ENCODE results near the gene EIF2B2.

EIF2B2 gene

GRCh38 chr14:74973905-74974363 lies 28.8 kb upstream of the EIF2B2 start:
- Histone ChIP-seq H3K4me3 (ENCODE audit: low read length, poor library complexity, severe bottlenecking) (no peak overlapping the region), H3K79me2 (ENCODE audit: insufficient read depth, low read length) (no peaks in the 10 kb centered on the region), H3K9ac (ENCODE audit: low read depth, low read length, poor library complexity, severe bottlenecking) (peak overlapping the region; percentile 56)

GRCh38 chr14:74974364-74975058 lies 28.2 kb upstream of the EIF2B2 start:
- no peak for TF ChIP-seq EZH2phosphoT487 (IDR thresholded peaks at IDR 0.05; ENCODE audit: borderline replicate concordance)
- TF ChIP-seq, protein P1, sequence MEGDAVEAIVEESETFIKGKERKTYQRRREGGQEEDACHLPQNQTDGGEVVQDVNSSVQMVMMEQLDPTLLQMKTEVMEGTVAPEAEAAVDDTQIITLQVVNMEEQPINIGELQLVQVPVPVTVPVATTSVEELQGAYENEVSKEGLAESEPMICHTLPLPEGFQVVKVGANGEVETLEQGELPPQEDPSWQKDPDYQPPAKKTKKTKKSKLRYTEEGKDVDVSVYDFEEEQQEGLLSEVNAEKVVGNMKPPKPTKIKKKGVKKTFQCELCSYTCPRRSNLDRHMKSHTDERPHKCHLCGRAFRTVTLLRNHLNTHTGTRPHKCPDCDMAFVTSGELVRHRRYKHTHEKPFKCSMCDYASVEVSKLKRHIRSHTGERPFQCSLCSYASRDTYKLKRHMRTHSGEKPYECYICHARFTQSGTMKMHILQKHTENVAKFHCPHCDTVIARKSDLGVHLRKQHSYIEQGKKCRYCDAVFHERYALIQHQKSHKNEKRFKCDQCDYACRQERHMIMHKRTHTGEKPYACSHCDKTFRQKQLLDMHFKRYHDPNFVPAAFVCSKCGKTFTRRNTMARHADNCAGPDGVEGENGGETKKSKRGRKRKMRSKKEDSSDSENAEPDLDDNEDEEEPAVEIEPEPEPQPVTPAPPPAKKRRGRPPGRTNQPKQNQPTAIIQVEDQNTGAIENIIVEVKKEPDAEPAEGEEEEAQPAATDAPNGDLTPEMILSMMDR (conservative IDR thresholded peaks at IDR 0.05; ENCODE audit: low read length) = no peak
- H2AFZ ChIP-seq (ENCODE audit: low read length) = no peak overlapping the region
- H3K9me2 ChIP-seq (replicated peaks; ENCODE audit: low read depth, low read length) = no peaks in the 10 kb centered on the region
- no peak overlapping the region for H3K4me2 ChIP-seq (ENCODE audit: low read depth, low read length, poor library complexity, severe bottlenecking)
- H3F3A ChIP-seq (ENCODE audit: low read depth) = no peaks in the 10 kb centered on the region
- no peaks in the 10 kb centered on the region for H4K20me1 ChIP-seq (ENCODE audit: insufficient read depth, low read length, poor library complexity, severe bottlenecking)
- no peaks in the 10 kb centered on the region for H3K9me3 ChIP-seq (ENCODE audit: insufficient read depth, low read depth, low read length)
- H3K4me3 ChIP-seq (ENCODE audit: low read length, poor library complexity, severe bottlenecking) = no peak overlapping the region
- peaks cover 15% of the 10 kb centered on the region for H3K4me1 ChIP-seq (ENCODE audit: insufficient read depth, low read length, poor library complexity, severe bottlenecking)
- H3K9ac ChIP-seq (ENCODE audit: low read depth, low read length, poor library complexity, severe bottlenecking) = no peak overlapping the region
- H3K36me3 ChIP-seq (ENCODE audit: insufficient read depth, low read length) = no peaks in the 10 kb centered on the region
- no peaks in the 10 kb centered on the region for H3K79me2 ChIP-seq (ENCODE audit: insufficient read depth, low read length)
- H3K27me3 ChIP-seq (ENCODE audit: insufficient read depth, low read length, poor library complexity, severe bottlenecking) = no peaks in the 10 kb centered on the region

More at GRCh38 chr14:74973905-74974363, 28.8 kb upstream of the EIF2B2 start:
- Histone ChIP-seq H4K20me1 (ENCODE audit: insufficient read depth, low read length, poor library complexity, severe bottlenecking) (no peaks in the 10 kb centered on the region), H3K9me2 (replicated peaks; ENCODE audit: low read depth, low read length) (no peaks in the 10 kb centered on the region), H3K9me3 (ENCODE audit: insufficient read depth, low read depth, low read length) (no peaks in the 10 kb centered on the region), H3K4me1 (ENCODE audit: insufficient read depth, low read length, poor library complexity, severe bottlenecking) (peaks cover 15% of the 10 kb centered on the region), H3K4me2 (ENCODE audit: low read depth, low read length, poor library complexity, severe bottlenecking) (no peak overlapping the region), H3F3A (ENCODE audit: low read depth) (no peaks in the 10 kb centered on the region), H3K27me3 (ENCODE audit: insufficient read depth, low read length, poor library complexity, severe bottlenecking) (no peaks in the 10 kb centered on the region), H2AFZ (ENCODE audit: low read length) (peak overlapping the region; percentile 58), H3K36me3 (ENCODE audit: insufficient read depth, low read length) (no peaks in the 10 kb centered on the region)
- TF ChIP-seq, protein P1 (conservative IDR thresholded peaks at IDR 0.05; ENCODE audit: low read length) = no peak
- TF ChIP-seq EZH2phosphoT487 (IDR thresholded peaks at IDR 0.05; ENCODE audit: borderline replicate concordance) = no peak

DNA sequence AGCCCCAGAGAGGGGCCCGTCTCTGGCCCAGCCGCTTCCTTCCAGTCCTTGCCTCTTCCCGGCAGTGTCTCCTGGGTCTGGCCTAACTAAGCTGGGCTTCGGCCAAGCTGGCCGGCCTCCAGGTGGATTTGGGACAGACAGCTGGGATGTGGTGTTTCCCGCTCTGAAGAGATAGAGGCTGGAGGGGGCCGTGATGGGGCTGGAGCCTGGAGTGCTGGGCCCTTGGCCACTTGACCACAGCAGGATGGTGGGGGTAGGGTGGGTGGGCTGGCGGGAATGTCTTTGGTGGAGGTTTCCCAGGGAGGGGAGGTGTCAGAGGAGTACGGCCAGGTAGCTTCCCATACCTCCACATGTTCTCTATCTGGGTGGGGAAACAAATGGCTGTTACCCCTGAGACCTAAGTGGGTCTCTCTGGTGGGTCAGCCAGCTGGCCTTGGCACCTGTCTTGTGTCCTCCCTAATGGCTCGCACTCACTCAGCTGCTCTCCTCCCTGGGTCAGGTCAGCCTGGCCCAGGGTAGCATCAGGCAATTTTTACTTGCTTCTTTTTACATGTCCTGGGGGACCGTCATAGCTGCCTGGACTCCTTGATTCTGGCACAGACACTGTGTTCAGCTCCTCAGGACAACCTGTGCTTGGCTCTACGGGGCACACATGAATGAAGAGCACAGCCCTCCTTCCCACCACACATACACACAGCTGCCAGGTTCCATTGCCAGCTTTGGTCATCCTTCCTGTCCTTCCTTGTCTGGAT lies 27.5 kb upstream of the EIF2B2 start:
- H4K20me1 ChIP-seq (ENCODE audit: insufficient read depth, low read length, poor library complexity, severe bottlenecking) = no peaks in the 10 kb centered on the region
- peaks cover 15% of the 10 kb centered on the region for H3K4me1 ChIP-seq (ENCODE audit: insufficient read depth, low read length, poor library complexity, severe bottlenecking)
- no peaks in the 10 kb centered on the region for H3K27me3 ChIP-seq (ENCODE audit: insufficient read depth, low read length, poor library complexity, severe bottlenecking)
- no peaks in the 10 kb centered on the region for H3K79me2 ChIP-seq (ENCODE audit: insufficient read depth, low read length)
- no peak overlapping the region for H2AFZ ChIP-seq (ENCODE audit: low read length)
- H3K9me2 ChIP-seq (replicated peaks; ENCODE audit: low read depth, low read length) = no peaks in the 10 kb centered on the region
- no peak for TF ChIP-seq EZH2phosphoT487 (IDR thresholded peaks at IDR 0.05; ENCODE audit: borderline replicate concordance)
- TF ChIP-seq, protein P1 (conservative IDR thresholded peaks at IDR 0.05; ENCODE audit: low read length) = no peak
- H3K4me3 ChIP-seq (ENCODE audit: low read length, poor library complexity, severe bottlenecking) = no peak overlapping the region
- no peaks in the 10 kb centered on the region for H3K9me3 ChIP-seq (ENCODE audit: insufficient read depth, low read depth, low read length)
- H3K36me3 ChIP-seq (ENCODE audit: insufficient read depth, low read length) = no peaks in the 10 kb centered on the region
- no peak overlapping the region for H3K4me2 ChIP-seq (ENCODE audit: low read depth, low read length, poor library complexity, severe bottlenecking)
- H3F3A ChIP-seq (ENCODE audit: low read depth) = no peaks in the 10 kb centered on the region
- no peak overlapping the region for H3K9ac ChIP-seq (ENCODE audit: low read depth, low read length, poor library complexity, severe bottlenecking)
